K562 (cell line): Measurements from ENCODE around the gene EHBP1. TPM values are rescaled to one million over a fixed set of nuclear protein-coding genes. Genes with fewer than 3 reads are reported as not detected.

Experiments
- FOXK1 ChIP-seq: sonication (generic); formaldehyde crosslinking; IDR thresholded peaks from 2 replicates; pipeline ENCODE4 v1.8.0; 2022; ENCODE audit warnings: missing genetic modification reagents, mild to moderate bottlenecking, borderline replicate concordance
- HDGF ChIP-seq: fragments of 450-650 bp; IDR thresholded peaks from 2 replicates; pipeline ENCODE4 v1.6.1; 2016
- L3MBTL2 ChIP-seq: fragments of 450-650 bp; IDR thresholded peaks from 2 replicates; pipeline ENCODE4 v1.6.1; 2016; ENCODE audit warnings: mild to moderate bottlenecking, moderate library complexity
- NFYB ChIP-seq: IDR thresholded peaks from 2 replicates; pipeline ENCODE4 v1.6.1; 2011; ENCODE audit warnings: mild to moderate bottlenecking, moderate library complexity; ENCODE audit not compliant: insufficient read length; ENCODE audit errors: extremely low read depth
- NONO ChIP-seq, 2 experiments: fragments of 200-400 bp in 1 of 2; fragments of 450-650 bp in 1 of 2; formaldehyde crosslinking in 1 of 2; IDR thresholded peaks; 2 replicates each; pipeline ENCODE4 v1.6.1; 2017; ENCODE audit warnings: low read depth in 2 of 2, mild to moderate bottlenecking in 2 of 2, moderate library complexity in 2 of 2, low read length in 1 of 2
- POLR2H ChIP-seq: IDR thresholded peaks from 2 replicates; pipeline ENCODE4 v1.6.1; 2016; ENCODE audit warnings: missing genetic modification characterization, low read depth, mild to moderate bottlenecking, control low read depth, missing compliant biosample characterization, moderate library complexity
- RFX1 ChIP-seq: fragments of 450-650 bp; IDR thresholded peaks from 2 replicates; pipeline ENCODE4 v1.6.1; 2016; ENCODE audit warnings: mild to moderate bottlenecking, moderate library complexity
- SIN3B ChIP-seq: fragments of 450-650 bp; IDR thresholded peaks from 2 replicates; pipeline ENCODE4 v1.6.1; 2017; ENCODE audit warnings: low read depth, mild to moderate bottlenecking, moderate library complexity
- TCFL5 ChIP-seq: fragments of 250-450 bp; sonication (Bioruptor Pico); conservative IDR thresholded peaks from 2 replicates; pipeline ENCODE4 v1.6.1; 2021; ENCODE audit warnings: mild to moderate bottlenecking, moderate library complexity, matching md5 sums
- TEAD1 ChIP-seq, 2 experiments: fragments of 450-650 bp in 1 of 2; sonication (generic) in 1 of 2; formaldehyde crosslinking; IDR thresholded peaks; 2 replicates each; pipeline versions ENCODE4 v1.4.0 to v1.8.0; 2020 to 2022; ENCODE audit warnings: mild to moderate bottlenecking in 2 of 2, missing genetic modification reagents in 1 of 2
- THRA ChIP-seq: fragments of 450-650 bp; IDR thresholded peaks from 2 replicates; pipeline ENCODE4 v1.6.1; 2017; ENCODE audit warnings: mild to moderate bottlenecking, moderate library complexity
- ZNF121 ChIP-seq: sonication (generic); formaldehyde crosslinking; conservative IDR thresholded peaks from 2 replicates; pipeline ENCODE4 v1.8.0; 2022; ENCODE audit warnings: missing genetic modification reagents
- ZNF140 ChIP-seq: fragments of 250-450 bp; sonication (Bioruptor Pico); IDR thresholded peaks from 2 replicates; pipeline ENCODE4 v1.8.0; 2021; ENCODE audit warnings: moderate library complexity, mild to moderate bottlenecking, inconsistent platforms
- ZNF639 ChIP-seq, 2 experiments: fragments of 200-800 bp in 1 of 2; sonication (Bioruptor generic) in 1 of 2; sonication (generic) in 1 of 2; formaldehyde crosslinking in 1 of 2; IDR thresholded peaks in 1 of 2; conservative IDR thresholded peaks in 1 of 2; 2 replicates each; pipeline versions ENCODE4 v1.5.0 to v1.6.1; 2016 to 2020; ENCODE audit warnings: missing compliant biosample characterization in 1 of 2, missing genetic modification characterization in 1 of 2, missing genetic modification reagents in 1 of 2
- ZNF699 ChIP-seq: fragments of 250-450 bp; sonication (Bioruptor Pico); IDR thresholded peaks from 2 replicates; pipeline ENCODE4 v1.8.0; 2021; ENCODE audit warnings: mild to moderate bottlenecking, moderate library complexity; ENCODE audit not compliant: insufficient replicate concordance
- ZSCAN29 ChIP-seq: fragments of 450-650 bp; IDR thresholded peaks from 2 replicates; pipeline ENCODE4 v1.6.1; 2017
- polyA plus RNA-seq, 8 experiments: library from polyadenylated mRNA; depleted of rRNA in 4 of 8; stranded (reverse) in 5 of 8; unstranded in 3 of 8; fragments of >200 nt; fragmentation: Nextera tagmentation in 2 of 8; fragmentation: Illumina TruSeq in 1 of 8; extraction: Ambion mirVana in 2 of 8; extraction: Trizol in 1 of 8; gene quantifications; 2 replicates each; pipeline versions ENCODE4 v1.2.1 to v1.2.3, GENCODE V29; 2011 to 2014; ENCODE audit warnings: inconsistent platforms in 1 of 8, missing spikeins in 1 of 8
- total RNA-seq, 7 experiments: library from RNA; depleted of rRNA in 6 of 7; stranded (reverse); fragments of >200 nt in 6 of 7; fragmentation: Illumina TruSeq in 2 of 7; extraction: Trizol in 2 of 7; gene quantifications; 2 replicates each; pipeline versions ENCODE4 v1.2.1 to v1.2.3, GENCODE V29; 2011 to 2021; ENCODE audit warnings: low replicate concordance in 1 of 7
- TF ChIP-seq, protein P1 (sequence below), 2 experiments: IDR thresholded peaks; 2 replicates each; pipeline ENCODE4 v1.6.1; 2012; ENCODE audit warnings: improper control_type of control experiment in 2 of 2, low read depth in 2 of 2, low read length in 2 of 2, borderline replicate concordance in 1 of 2
- TF ChIP-seq, protein P2 (sequence below): fragments of 450-650 bp; IDR thresholded peaks from 2 replicates; pipeline ENCODE4 v1.6.1; 2016
- TF ChIP-seq, protein P3 (sequence below): sonication (generic); formaldehyde crosslinking; IDR thresholded peaks from 2 replicates; pipeline ENCODE4 v1.8.0; 2022; ENCODE audit warnings: mild to moderate bottlenecking, low read depth, missing genetic modification reagents

EHBP1 gene
- total and polyA plus RNA-seq, 9 of the 15 experiments (the other 6 are each of a cell fraction or from before 2014, with no cell fraction given): 8.9 to 26.6 (median 19.3) TPM

DNA sequence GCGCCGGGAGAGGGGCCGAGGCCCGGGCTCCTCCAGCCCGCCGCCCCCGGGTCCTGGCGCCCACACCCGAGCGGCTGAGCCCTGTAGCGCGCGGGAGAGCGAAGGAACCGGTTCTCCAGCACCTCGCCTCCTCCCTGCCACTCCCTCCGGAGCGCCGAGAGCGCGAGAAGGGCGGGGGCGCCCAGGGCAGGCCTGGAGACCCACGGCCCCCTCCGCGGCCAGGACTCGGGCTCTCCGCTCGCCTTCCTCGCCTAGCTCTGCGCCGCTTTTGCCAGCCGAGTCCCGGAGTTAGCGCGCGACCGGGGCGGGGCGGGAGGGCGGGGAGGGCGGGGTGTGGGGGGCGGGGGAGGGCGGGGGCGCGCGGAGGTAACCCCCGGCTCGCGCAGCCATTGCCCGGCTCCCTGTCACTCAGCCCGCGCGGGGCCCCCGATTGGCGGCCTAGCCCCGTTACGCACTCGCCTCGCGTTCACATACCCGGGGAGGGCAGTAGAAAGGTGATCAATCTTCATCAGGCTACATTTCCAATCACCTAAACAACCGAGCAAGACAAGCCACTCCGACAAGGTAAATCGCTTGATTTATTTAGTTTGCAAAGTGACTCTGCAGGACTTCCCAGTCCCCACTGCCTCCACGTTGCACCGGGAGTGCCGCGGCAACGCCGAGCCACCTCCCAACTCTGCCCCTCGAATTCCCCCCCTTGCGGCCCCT is 345.0 kb downstream of the EHBP1 start, which contains the start of gene OTX1 (continued):
- TF ChIP-seq ZNF639 (CRISPR knock-in tag; conservative IDR thresholded peaks at IDR 0.05 in 1 of 2, IDR thresholded peaks at IDR 0.05 in 1 of 2) (peak in 1 of 2 experiments; percentile 33; a peak in 1 of 4 replicates), RFX1 (peak; percentile 47; the same call in 1 of the 2 replicates), NFYB (peak; percentile 63), TCFL5 (no peak), TEAD1 (CRISPR knock-in tag; IDR thresholded peaks at IDR 0.05) (peak in 1 of 2 experiments; percentile 7; a peak in 1 of 4 replicates), ZSCAN29 (no peak), ZNF121 (CRISPR knock-in tag) (peak; percentile 54; the same call in 1 of the 2 replicates), FOXK1 (CRISPR knock-in tag) (peak; percentile 86), THRA (no peak), ZNF140 (no peak), SIN3B (0 out of 2 replicates have a peak, but pooled peaks have one; percentile 39), NONO (IDR thresholded peaks at IDR 0.05; ENCODE audit: low read depth in 2 of 2, low read length in 1 of 2) (peak; percentile 61 to 88; a peak in 3 of 4 replicates), ZNF699 (CRISPR knock-in tag) (no peak), POLR2H (tag) (peak; percentile 48; the same call in 1 of the 2 replicates), HDGF (no peak), L3MBTL2 (peak; percentile 40)
- TF ChIP-seq, protein P1, sequence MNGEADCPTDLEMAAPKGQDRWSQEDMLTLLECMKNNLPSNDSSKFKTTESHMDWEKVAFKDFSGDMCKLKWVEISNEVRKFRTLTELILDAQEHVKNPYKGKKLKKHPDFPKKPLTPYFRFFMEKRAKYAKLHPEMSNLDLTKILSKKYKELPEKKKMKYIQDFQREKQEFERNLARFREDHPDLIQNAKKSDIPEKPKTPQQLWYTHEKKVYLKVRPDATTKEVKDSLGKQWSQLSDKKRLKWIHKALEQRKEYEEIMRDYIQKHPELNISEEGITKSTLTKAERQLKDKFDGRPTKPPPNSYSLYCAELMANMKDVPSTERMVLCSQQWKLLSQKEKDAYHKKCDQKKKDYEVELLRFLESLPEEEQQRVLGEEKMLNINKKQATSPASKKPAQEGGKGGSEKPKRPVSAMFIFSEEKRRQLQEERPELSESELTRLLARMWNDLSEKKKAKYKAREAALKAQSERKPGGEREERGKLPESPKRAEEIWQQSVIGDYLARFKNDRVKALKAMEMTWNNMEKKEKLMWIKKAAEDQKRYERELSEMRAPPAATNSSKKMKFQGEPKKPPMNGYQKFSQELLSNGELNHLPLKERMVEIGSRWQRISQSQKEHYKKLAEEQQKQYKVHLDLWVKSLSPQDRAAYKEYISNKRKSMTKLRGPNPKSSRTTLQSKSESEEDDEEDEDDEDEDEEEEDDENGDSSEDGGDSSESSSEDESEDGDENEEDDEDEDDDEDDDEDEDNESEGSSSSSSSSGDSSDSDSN (IDR thresholded peaks at IDR 0.05; ENCODE audit: borderline replicate concordance in 1 of 2, low read depth in 2 of 2, low read length in 2 of 2): peak in 1 of 2 experiments; percentile 83; a peak in 2 of 4 replicates
- TF ChIP-seq, protein P2, sequence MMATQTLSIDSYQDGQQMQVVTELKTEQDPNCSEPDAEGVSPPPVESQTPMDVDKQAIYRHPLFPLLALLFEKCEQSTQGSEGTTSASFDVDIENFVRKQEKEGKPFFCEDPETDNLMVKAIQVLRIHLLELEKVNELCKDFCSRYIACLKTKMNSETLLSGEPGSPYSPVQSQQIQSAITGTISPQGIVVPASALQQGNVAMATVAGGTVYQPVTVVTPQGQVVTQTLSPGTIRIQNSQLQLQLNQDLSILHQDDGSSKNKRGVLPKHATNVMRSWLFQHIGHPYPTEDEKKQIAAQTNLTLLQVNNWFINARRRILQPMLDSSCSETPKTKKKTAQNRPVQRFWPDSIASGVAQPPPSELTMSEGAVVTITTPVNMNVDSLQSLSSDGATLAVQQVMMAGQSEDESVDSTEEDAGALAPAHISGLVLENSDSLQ: peak; percentile 98
- TF ChIP-seq, protein P3, sequence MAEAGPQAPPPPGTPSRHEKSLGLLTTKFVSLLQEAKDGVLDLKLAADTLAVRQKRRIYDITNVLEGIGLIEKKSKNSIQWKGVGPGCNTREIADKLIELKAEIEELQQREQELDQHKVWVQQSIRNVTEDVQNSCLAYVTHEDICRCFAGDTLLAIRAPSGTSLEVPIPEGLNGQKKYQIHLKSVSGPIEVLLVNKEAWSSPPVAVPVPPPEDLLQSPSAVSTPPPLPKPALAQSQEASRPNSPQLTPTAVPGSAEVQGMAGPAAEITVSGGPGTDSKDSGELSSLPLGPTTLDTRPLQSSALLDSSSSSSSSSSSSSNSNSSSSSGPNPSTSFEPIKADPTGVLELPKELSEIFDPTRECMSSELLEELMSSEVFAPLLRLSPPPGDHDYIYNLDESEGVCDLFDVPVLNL (CRISPR knock-in tag): no peak
